H1 (cell line): Measurements from ENCODE around the gene ST8SIA2. TPM values are rescaled to one million over a fixed set of nuclear protein-coding genes. Genes with fewer than 3 reads are reported as not detected.

Source experiments
- CTCF ChIA-PET: fragments of 300-600 bp; sonication (Branson Sonifier 250); formaldehyde crosslinking; loops from one replicate; lab custom pipeline; 2021; ENCODE audit not compliant: partially characterized antibody; lab: Charles Lee
- POLR2A ChIA-PET: fragments of 300-600 bp; sonication (Branson Sonifier 250); formaldehyde crosslinking; loops from one replicate; lab custom pipeline; 2021; ENCODE audit warnings: inconsistent platforms; ENCODE audit not compliant: partially characterized antibody; lab: Charles Lee
- DNase-seq, 2 experiments: peaks; one replicate each; pipeline versions ENCODE4 v3.0.0 to v3.0.0-alpha.2; 2010 to 2022; ENCODE audit warnings: low spot score in 2 of 2, low read depth in 1 of 2, mixed read lengths in 1 of 2
- FAIRE-seq: peaks from 2 replicates; lab custom pipeline; 2011; peaks lifted over from hg19 to GRCh38; lab: Jason Lieb, UNC
- H2AFZ ChIP-seq: 2 replicates; pipeline ENCODE4 v1.8.1; 2012; ENCODE audit warnings: low read length, inconsistent platforms
- H2AK5ac ChIP-seq: 2 replicates; pipeline ENCODE4 v1.6.1; 2013; ENCODE audit warnings: low read depth, low read length
- H2BK120ac ChIP-seq: replicated peaks from 2 replicates; pipeline ENCODE3; 2013; ENCODE audit warnings: low read depth, low read length, inconsistent platforms
- H2BK12ac ChIP-seq: 2 replicates; pipeline ENCODE4 v1.6.1; 2013; ENCODE audit warnings: low read depth, low read length
- H2BK15ac ChIP-seq: 2 replicates; pipeline ENCODE4 v1.6.1; 2013; ENCODE audit warnings: low read length
- H2BK20ac ChIP-seq: 2 replicates; pipeline ENCODE4 v1.6.1; 2013; ENCODE audit warnings: low read length
- H2BK5ac ChIP-seq: 2 replicates; pipeline ENCODE4 v1.6.1; 2013; ENCODE audit warnings: low read depth, low read length
- H3K14ac ChIP-seq: 2 replicates; pipeline ENCODE4 v1.6.1; 2013; ENCODE audit warnings: inconsistent platforms; ENCODE audit not compliant: insufficient read length
- H3K18ac ChIP-seq: 2 replicates; pipeline ENCODE4 v1.6.1; 2013; ENCODE audit warnings: low read length; ENCODE audit errors: extremely low read depth
- H3K23ac ChIP-seq: 2 replicates; pipeline ENCODE4 v1.6.1; 2013; ENCODE audit warnings: inconsistent platforms; ENCODE audit not compliant: insufficient read length
- H3K23me2 ChIP-seq: 2 replicates; pipeline ENCODE4 v1.6.1; 2013; ENCODE audit warnings: low read depth, low read length
- H3K27ac ChIP-seq: 2 replicates; pipeline ENCODE4 v1.6.1; 2011; ENCODE audit warnings: low read depth, low read length, inconsistent platforms
- H3K27me3 ChIP-seq, 4 experiments: replicated peaks in 1 of 4; 1 replicate in 1 of 4; 2 replicates in 3 of 4; pipeline versions ENCODE4 v1.6.1 to v1.8.1; 2011 to 2013; ENCODE audit warnings: low read length in 3 of 4, mild to moderate bottlenecking in 3 of 4, inconsistent platforms in 2 of 4, mixed read lengths in 2 of 4, moderate library complexity in 1 of 4; ENCODE audit not compliant: control insufficient read depth in 3 of 4, insufficient read depth in 3 of 4; ENCODE audit errors: extremely low read depth in 1 of 4
- H3K36me3 ChIP-seq, 4 experiments: 2 replicates each; pipeline versions ENCODE4 v1.6.1 to v1.8.1; 2011 to 2013; ENCODE audit warnings: mild to moderate bottlenecking in 4 of 4, low read length in 3 of 4, moderate library complexity in 2 of 4, control low read depth in 1 of 4, inconsistent platforms in 1 of 4; ENCODE audit not compliant: insufficient read depth in 4 of 4, control insufficient read depth in 2 of 4
- H3K4ac ChIP-seq: replicated peaks from 2 replicates; pipeline ENCODE3; 2013; ENCODE audit warnings: low read length, low read depth, mixed read lengths, inconsistent platforms; ENCODE audit not compliant: insufficient read length
- H3K4me1 ChIP-seq, 4 experiments: replicated peaks in 1 of 4; 1 replicate in 1 of 4; 2 replicates in 3 of 4; pipeline versions ENCODE4 v1.6.1 to v1.8.1; 2011 to 2013; ENCODE audit warnings: low read length in 3 of 4, inconsistent platforms in 2 of 4, mixed read lengths in 1 of 4; ENCODE audit not compliant: insufficient read depth in 4 of 4, control insufficient read depth in 3 of 4
- H3K4me2 ChIP-seq, 2 experiments: 2 replicates each; pipeline versions ENCODE4 v1.6.1 to v1.8.1; 2011 to 2013; ENCODE audit warnings: low read depth in 2 of 2, low read length in 2 of 2, control low read depth in 1 of 2, inconsistent platforms in 1 of 2, mild to moderate bottlenecking in 1 of 2; ENCODE audit not compliant: insufficient read depth in 1 of 2
- H3K4me3 ChIP-seq, 4 experiments: fragments of 200-600, 300-600 bp in 1 of 4; sonication (generic), shearing (Covaris generic), sonication (Bioruptor Twin) in 1 of 4; 2 replicates each; pipeline versions ENCODE4 v1.5.1 to v1.8.1; 2011 to 2016; ENCODE audit warnings: low read length in 4 of 4, low read depth in 3 of 4, control low read depth in 2 of 4, inconsistent platforms in 2 of 4, mild to moderate bottlenecking in 2 of 4, mixed read lengths in 1 of 4, moderate library complexity in 1 of 4; ENCODE audit not compliant: insufficient read depth in 2 of 4; ENCODE audit errors: extremely low read depth in 1 of 4
- H3K56ac ChIP-seq: replicated peaks from 2 replicates; pipeline ENCODE3; 2013; ENCODE audit warnings: low read depth, mild to moderate bottlenecking, mixed read lengths, low read length, inconsistent platforms; ENCODE audit not compliant: insufficient read length
- H3K79me1 ChIP-seq: 2 replicates; pipeline ENCODE4 v1.6.1; 2013; ENCODE audit warnings: low read depth, low read length, control low read depth
- H3K79me2 ChIP-seq, 2 experiments: 2 replicates each; pipeline versions ENCODE4 v1.6.1 to v1.8.1; 2012 to 2013; ENCODE audit warnings: low read length in 2 of 2, mild to moderate bottlenecking in 2 of 2, inconsistent platforms in 1 of 2; ENCODE audit not compliant: insufficient read depth in 2 of 2, control insufficient read depth in 1 of 2
- H3K9ac ChIP-seq, 4 experiments: replicated peaks in 1 of 4; 1 replicate in 1 of 4; 2 replicates in 3 of 4; pipeline versions ENCODE4 v1.6.1 to v1.8.1; 2011 to 2013; ENCODE audit warnings: low read depth in 3 of 4, low read length in 3 of 4, control low read depth in 2 of 4, mild to moderate bottlenecking in 2 of 4, moderate library complexity in 2 of 4, inconsistent platforms in 1 of 4; ENCODE audit errors: extremely low read depth in 1 of 4
- H3K9me3 ChIP-seq, 2 experiments: 2 replicates each; pipeline versions ENCODE4 v1.6.1 to v1.8.1; 2012 to 2013; ENCODE audit warnings: mild to moderate bottlenecking in 2 of 2, moderate library complexity in 2 of 2, control low read depth in 1 of 2, inconsistent platforms in 1 of 2, low read depth in 1 of 2, low read length in 1 of 2, mixed read lengths in 1 of 2; ENCODE audit not compliant: insufficient read depth in 2 of 2
- H4K20me1 ChIP-seq, 2 experiments: replicated peaks in 1 of 2; 2 replicates each; pipeline versions ENCODE3 to v1.8.1; 2011 to 2013; ENCODE audit warnings: inconsistent platforms in 2 of 2, low read length in 2 of 2, mild to moderate bottlenecking in 1 of 2; ENCODE audit not compliant: insufficient read depth in 2 of 2, control insufficient read depth in 1 of 2
- H4K5ac ChIP-seq: 2 replicates; pipeline ENCODE4 v1.6.1; 2013; ENCODE audit warnings: low read length, low read depth, mixed read lengths, inconsistent platforms; ENCODE audit not compliant: insufficient read length
- H4K8ac ChIP-seq: 2 replicates; pipeline ENCODE4 v1.8.0; 2013; ENCODE audit warnings: mild to moderate bottlenecking, moderate library complexity, low read length, inconsistent platforms; ENCODE audit not compliant: insufficient read depth; ENCODE audit errors: extremely low read depth
- H4K91ac ChIP-seq: replicated peaks from 2 replicates; pipeline ENCODE3; 2013; ENCODE audit warnings: low read length, mixed read lengths, inconsistent platforms; ENCODE audit not compliant: insufficient read length
- CBX8 ChIP-seq: fragments of 300-800, 300-1000 bp; sonication (generic); IDR thresholded peaks from 2 replicates; pipeline ENCODE4 v1.7.1; 2016; ENCODE audit warnings: low read depth, low read length, borderline replicate concordance
- EP300 ChIP-seq, 2 experiments: IDR thresholded peaks; 1 replicate in 1 of 2; 2 replicates in 1 of 2; pipeline ENCODE4 v1.6.1; 2011 to 2012; ENCODE audit warnings: low read depth in 2 of 2, low read length in 2 of 2, mild to moderate bottlenecking in 2 of 2, borderline replicate concordance in 1 of 2, inconsistent platforms in 1 of 2, moderate library complexity in 1 of 2
- HDAC6 ChIP-seq: IDR thresholded peaks from one replicate; pipeline ENCODE4 v1.7.1; 2012; ENCODE audit warnings: low read depth, mild to moderate bottlenecking, inconsistent platforms, low read length, moderate library complexity
- KDM1A ChIP-seq: fragments of 200-600, 300-600 bp; sonication (generic); IDR thresholded peaks from 2 replicates; pipeline ENCODE4 v1.7.1; 2016; ENCODE audit warnings: mild to moderate bottlenecking, low read length, borderline replicate concordance
- NANOG ChIP-seq: IDR thresholded peaks from 2 replicates; pipeline ENCODE4 v1.6.1; 2011; ENCODE audit warnings: low read length, low read depth, mild to moderate bottlenecking, inconsistent platforms; ENCODE audit not compliant: insufficient read depth, poor library complexity, severe bottlenecking
- NRF1 ChIP-seq: IDR thresholded peaks from 2 replicates; pipeline ENCODE4 v1.6.1; 2011; ENCODE audit warnings: mild to moderate bottlenecking, low read depth, low read length, improper control_type of control experiment
- PHF8 ChIP-seq: fragments of 200-600 bp; sonication (generic); conservative IDR thresholded peaks from 2 replicates; pipeline ENCODE4 v1.7.1; 2012; ENCODE audit warnings: low read depth, mild to moderate bottlenecking, inconsistent platforms, low read length, moderate library complexity
- SIN3A ChIP-seq, 2 experiments: IDR thresholded peaks in 1 of 2; conservative IDR thresholded peaks in 1 of 2; 2 replicates each; pipeline ENCODE4 v1.6.1; 2011 to 2012; ENCODE audit warnings: low read length in 2 of 2, improper control_type of control experiment in 1 of 2, low read depth in 1 of 2, mild to moderate bottlenecking in 1 of 2
- TBP ChIP-seq: IDR thresholded peaks from 2 replicates; pipeline ENCODE4 v1.6.1; 2011; ENCODE audit warnings: low read depth, low read length, improper control_type of control experiment
- TEAD4 ChIP-seq: IDR thresholded peaks from 2 replicates; pipeline ENCODE4 v1.6.1; 2012; ENCODE audit warnings: low read depth, low read length, inconsistent platforms, mixed read lengths
- WGBS, 2 experiments: shearing (Covaris generic) in 1 of 2; methylation state at CpG; one replicate each; pipeline versions ENCODE4 v1.1.6 to v1.1.7; 2013 to 2015; ENCODE audit warnings: low lambda C conversion rate in 2 of 2, mixed read lengths in 2 of 2, inconsistent platforms in 1 of 2, low coverage in 1 of 2, missing lambda C conversion rate in 1 of 2; ENCODE audit not compliant: insufficient replicate concordance in 2 of 2, insufficient coverage in 1 of 2, insufficient read length in 1 of 2; ENCODE audit errors: extremely low coverage in 1 of 2, missing lambda C conversion rate in 1 of 2; 5-methylcytosine and 5-hydroxymethylcytosine counted together
- polyA plus RNA-seq, 7 experiments: library from polyadenylated mRNA; depleted of rRNA in 3 of 7; stranded (reverse) in 5 of 7; unstranded in 2 of 7; fragments of >200 nt in 5 of 7; fragments of 200-250 nt in 2 of 7; gene quantifications; 1 replicate in 5 of 7; 2 replicates in 1 of 7; 4 replicates in 1 of 7; pipeline versions ENCODE4 v1.2.1 to v1.2.3, GENCODE V29; 2011 to 2013; ENCODE audit warnings: missing spikeins in 2 of 7, mixed read lengths in 2 of 7
- total RNA-seq: library from RNA; stranded (reverse); fragmentation: NEBNext Ultra II Directional; extraction: Animal tissue kit (Norgen Biotek cat#: 25700); gene quantifications from 2 replicates; pipeline ENCODE4 v1.2.1, GENCODE V29; 2021

Gene ST8SIA2
- total and polyA plus RNA-seq, 2 of the 8 experiments (the other 6 are each of a cell fraction or from before 2014, with no cell fraction given) = 3.0 to 4.5 TPM

DNA sequence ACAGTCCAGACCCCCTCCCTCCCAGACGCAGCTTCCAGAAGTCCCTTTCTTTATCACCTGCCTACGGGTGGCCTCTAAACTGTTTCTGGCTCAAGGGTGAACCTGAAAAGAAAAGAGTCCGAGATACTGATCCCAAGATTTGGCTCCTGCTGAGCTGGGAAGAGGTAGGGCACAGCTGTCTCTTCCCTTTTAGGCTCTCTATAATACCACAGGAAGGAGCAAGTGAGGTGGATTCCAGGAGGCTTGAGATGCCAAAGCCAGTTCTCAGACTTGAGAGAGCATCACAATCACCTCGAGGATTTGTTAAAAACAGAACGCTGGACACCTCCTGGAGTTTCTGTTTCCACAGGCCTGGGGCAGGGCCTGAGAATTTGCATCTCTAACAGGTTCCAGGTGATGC, 12.3 kb downstream of the ST8SIA2 start:
- no peak overlapping the region for H3K56ac ChIP-seq
- no peak overlapping the region for H2BK120ac ChIP-seq
- no peak overlapping the region for H2BK15ac ChIP-seq
- H3K79me2 ChIP-seq = no peaks in the 10 kb centered on the region
- no peak for FAIRE-seq
- WGBS, 2 experiments = 85% methylated on average over 5 of the region's 5 CpGs; no CpG with 5 or more reads in 1 of the 2 experiments
- no peak overlapping the region for H3K4me2 ChIP-seq
- H3K79me1 ChIP-seq = no peaks in the 10 kb centered on the region
- no peak overlapping the region for H4K91ac ChIP-seq
- no peaks in the 10 kb centered on the region; a peak in 1 of 7 replicates for H3K27me3 ChIP-seq
- H2AFZ ChIP-seq = no peak overlapping the region
- no peak overlapping the region for H4K5ac ChIP-seq
- no peaks in the 10 kb centered on the region for H3K23me2 ChIP-seq
- H3K4ac ChIP-seq = no peak overlapping the region
- no peak overlapping the region for H2AK5ac ChIP-seq
- no peak overlapping the region for H3K27ac ChIP-seq
- TF ChIP-seq CBX8 = no peak
- TF ChIP-seq NRF1 = no peak
- no peak for TF ChIP-seq KDM1A
- TF ChIP-seq EP300 (IDR thresholded peaks at IDR 0.05; ENCODE audit: borderline replicate concordance in 1 of 2, low read depth in 2 of 2, low read length in 2 of 2) = no peak
- no peak for TF ChIP-seq SIN3A (conservative IDR thresholded peaks at IDR 0.05 in 1 of 2, IDR thresholded peaks at IDR 0.05 in 1 of 2; ENCODE audit: low read depth in 1 of 2, low read length in 2 of 2)
- TF ChIP-seq NANOG = no peak
- TF ChIP-seq TBP = no peak
- no peak for TF ChIP-seq HDAC6
- TF ChIP-seq PHF8 = no peak
- TF ChIP-seq TEAD4 = no peak
- H4K8ac ChIP-seq = peak overlapping the region; percentile 76; the same call in 1 of the 2 replicates
- POLR2A ChIA-PET = interaction anchor here (2.0 kb wide), 1 partner anchor 12 kb away, joined by 5 read pairs; the partner anchor contains the start of gene ST8SIA2
- H2BK5ac ChIP-seq = no peak overlapping the region
- no peaks in the 10 kb centered on the region for H4K20me1 ChIP-seq
- H3K9me3 ChIP-seq = no peaks in the 10 kb centered on the region
- no peak for DNase-seq
- no peak overlapping the region for H3K18ac ChIP-seq
- no peaks in the 10 kb centered on the region for H3K36me3 ChIP-seq
- H2BK20ac ChIP-seq = no peak overlapping the region
- H2BK12ac ChIP-seq = no peak overlapping the region
- H3K23ac ChIP-seq = no peak overlapping the region
- H3K4me3 ChIP-seq = no peak overlapping the region
- CTCF ChIA-PET = interaction anchor here (0.5 kb wide), 1 partner anchor 98 kb away, joined by 3 read pairs; no protein-coding TSS in a partner anchor
- H3K14ac ChIP-seq = no peak overlapping the region
- no peak overlapping the region for H3K9ac ChIP-seq
- H3K4me1 ChIP-seq = no peaks in the 10 kb centered on the region; a peak in 2 of 7 replicates
